ENCODE data around the gene ISM1. TPM values are rescaled to one million over a fixed set of nuclear protein-coding genes. Genes with fewer than 3 reads are reported as not detected.

The ISM1 gene
- total RNA-seq, 1 donor from 2014 or later = 3.9 TPM

DNA sequence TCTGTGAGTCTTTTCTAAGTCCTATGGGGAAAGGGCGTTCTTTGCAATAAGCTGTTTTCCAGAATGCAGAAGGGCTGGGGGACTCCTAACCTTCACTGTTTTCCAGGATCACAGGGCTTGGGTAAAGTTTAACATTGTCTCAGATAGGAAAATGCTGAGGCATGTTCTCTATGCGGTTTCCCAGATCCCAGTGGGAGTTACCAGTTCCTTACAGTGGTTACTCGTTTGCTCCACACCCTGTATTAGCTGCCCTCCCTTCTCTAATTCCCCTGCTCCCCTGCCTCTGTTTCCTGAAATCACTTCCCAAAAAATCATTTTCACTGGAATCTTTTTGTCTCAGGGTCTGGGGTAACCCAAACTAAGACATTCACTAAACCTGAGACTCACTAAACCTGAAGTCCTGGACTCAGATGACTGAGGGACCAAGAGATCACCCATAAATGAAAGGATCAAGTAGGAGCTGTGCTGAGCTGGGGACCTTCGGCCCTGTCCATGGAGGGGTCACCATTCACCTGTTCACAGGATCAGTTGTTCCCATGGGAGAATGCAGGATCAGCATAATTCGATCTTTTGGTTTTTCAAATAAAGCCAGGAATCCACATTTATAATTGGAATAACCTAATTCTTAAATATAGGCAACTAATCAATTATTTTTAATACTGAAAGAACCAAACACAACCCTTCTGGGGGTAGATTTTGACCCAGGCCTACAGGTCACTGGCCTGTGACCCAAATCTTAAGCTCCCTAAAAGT lies 76.2 kb downstream of the ISM1 start:
- Mint-ChIP-seq H3K27me3 (ENCODE audit: low read depth) (no peaks in the 10 kb centered on the region), H3K9me3 (no peaks in the 10 kb centered on the region), H3K4me3 (ENCODE audit: low read depth) (no peak overlapping the region), H3K4me1 (ENCODE audit: low read depth) (no peaks in the 10 kb centered on the region), H3K36me3 (ENCODE audit: low read depth) (no peaks in the 10 kb centered on the region), H3K27ac (no peak overlapping the region)
- intact Hi-C loops (cut with micrococcal nuclease) = no loop called here
- DNase-seq (ENCODE audit: low spot score) = no peak

DNA sequence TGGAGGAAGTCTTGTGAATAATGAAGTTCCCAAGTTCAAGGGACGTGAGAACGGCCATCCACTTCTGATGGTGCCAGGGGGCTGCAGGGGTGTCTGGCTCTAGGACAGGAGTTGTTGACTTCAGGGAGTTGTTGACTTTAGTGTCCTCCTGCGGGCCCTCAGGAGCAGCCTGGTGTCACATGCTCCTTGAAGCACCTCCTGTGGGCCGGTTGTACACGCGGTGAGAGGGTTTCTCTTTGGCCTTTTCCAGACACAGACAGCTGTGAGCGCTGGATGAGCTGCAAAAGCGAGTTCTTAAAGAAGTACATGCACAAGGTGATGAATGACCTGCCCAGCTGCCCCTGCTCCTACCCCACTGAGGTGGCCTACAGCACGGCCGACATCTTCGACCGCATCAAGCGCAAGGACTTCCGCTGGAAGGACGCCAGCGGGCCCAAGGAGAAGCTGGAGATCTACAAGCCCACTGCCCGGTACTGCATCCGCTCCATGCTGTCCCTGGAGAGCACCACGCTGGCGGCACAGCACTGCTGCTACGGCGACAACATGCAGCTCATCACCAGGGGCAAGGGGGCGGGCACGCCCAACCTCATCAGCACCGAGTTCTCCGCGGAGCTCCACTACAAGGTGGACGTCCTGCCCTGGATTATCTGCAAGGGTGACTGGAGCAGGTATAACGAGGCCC lies 77.8 kb downstream of the ISM1 start:
- Mint-ChIP-seq H3K27me3 (ENCODE audit: low read depth) (no peaks in the 10 kb centered on the region), H3K4me1 (ENCODE audit: low read depth) (no peaks in the 10 kb centered on the region)
- DNase-seq (ENCODE audit: low spot score) = no peak

DNA sequence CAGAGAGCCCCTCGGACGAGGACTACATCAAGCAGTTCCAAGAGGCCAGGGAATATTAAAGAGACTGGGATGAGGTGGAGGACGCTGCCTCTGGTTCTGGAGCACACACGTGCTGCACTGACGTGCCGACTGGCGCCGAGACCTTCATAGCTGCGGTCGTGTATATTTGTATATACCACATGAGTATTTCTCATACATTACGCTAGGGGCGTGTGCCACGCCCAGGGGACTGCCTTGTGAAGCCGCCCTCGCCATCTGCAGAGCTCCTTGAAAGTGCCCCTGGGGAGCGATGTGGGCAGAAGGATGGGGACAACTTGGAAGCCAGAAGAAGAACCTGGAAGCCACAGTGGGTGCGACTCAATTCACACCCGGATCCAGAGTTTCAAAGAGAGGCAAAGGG lies 78.3 kb downstream of the ISM1 start:
- no peaks in the 10 kb centered on the region for H3K9me3 Mint-ChIP-seq
- H3K4me1 Mint-ChIP-seq (ENCODE audit: low read depth) = no peaks in the 10 kb centered on the region

More for the DNA sequence above, 77.8 kb downstream of the ISM1 start:
- H3K27ac Mint-ChIP-seq = no peak overlapping the region
- no peaks in the 10 kb centered on the region for H3K36me3 Mint-ChIP-seq (ENCODE audit: low read depth)
- intact Hi-C loops (cut with micrococcal nuclease) = no loop called here
- no peaks in the 10 kb centered on the region for H3K9me3 Mint-ChIP-seq
- no peak overlapping the region for H3K4me3 Mint-ChIP-seq (ENCODE audit: low read depth)

DNA sequence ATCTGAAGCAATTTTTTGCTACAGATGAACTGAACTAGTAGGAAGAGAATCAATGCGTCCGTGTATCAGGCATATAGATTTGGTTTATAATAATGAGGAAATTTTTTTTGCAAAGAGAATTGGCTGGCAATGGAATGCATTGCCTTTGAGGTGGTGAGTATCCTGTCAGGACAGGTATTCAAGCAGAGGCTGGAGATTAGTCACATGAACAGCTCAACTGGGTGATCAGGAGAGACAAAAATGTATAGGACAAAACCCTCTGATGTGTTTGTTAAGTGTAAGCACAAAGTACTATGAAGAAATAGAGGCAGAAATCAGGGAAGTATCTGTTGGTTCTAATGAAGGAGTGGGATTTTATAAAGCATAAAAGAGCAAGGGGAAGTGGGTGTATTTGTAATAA lies 80.5 kb downstream of the ISM1 start:
- H3K4me1 Mint-ChIP-seq (ENCODE audit: low read depth) = no peaks in the 10 kb centered on the region
- no peaks in the 10 kb centered on the region for H3K9me3 Mint-ChIP-seq
- H3K4me3 Mint-ChIP-seq (ENCODE audit: low read depth) = no peak overlapping the region
- intact Hi-C loops (cut with micrococcal nuclease) = loop anchor here (5.0 kb wide), 1 partner anchor 39 kb away; no protein-coding TSS in a partner anchor
- H3K27me3 Mint-ChIP-seq (ENCODE audit: low read depth) = no peaks in the 10 kb centered on the region
- no peaks in the 10 kb centered on the region for H3K36me3 Mint-ChIP-seq (ENCODE audit: low read depth)
- DNase-seq (ENCODE audit: low spot score) = no peak
- no peak overlapping the region for H3K27ac Mint-ChIP-seq

More for the DNA sequence above, 78.3 kb downstream of the ISM1 start:
- Mint-ChIP-seq H3K27ac (no peak overlapping the region), H3K4me3 (ENCODE audit: low read depth) (no peak overlapping the region), H3K27me3 (ENCODE audit: low read depth) (no peaks in the 10 kb centered on the region), H3K36me3 (ENCODE audit: low read depth) (no peaks in the 10 kb centered on the region)
- DNase-seq (ENCODE audit: low spot score) = no peak
- intact Hi-C loops (cut with micrococcal nuclease) = no loop called here

DNA sequence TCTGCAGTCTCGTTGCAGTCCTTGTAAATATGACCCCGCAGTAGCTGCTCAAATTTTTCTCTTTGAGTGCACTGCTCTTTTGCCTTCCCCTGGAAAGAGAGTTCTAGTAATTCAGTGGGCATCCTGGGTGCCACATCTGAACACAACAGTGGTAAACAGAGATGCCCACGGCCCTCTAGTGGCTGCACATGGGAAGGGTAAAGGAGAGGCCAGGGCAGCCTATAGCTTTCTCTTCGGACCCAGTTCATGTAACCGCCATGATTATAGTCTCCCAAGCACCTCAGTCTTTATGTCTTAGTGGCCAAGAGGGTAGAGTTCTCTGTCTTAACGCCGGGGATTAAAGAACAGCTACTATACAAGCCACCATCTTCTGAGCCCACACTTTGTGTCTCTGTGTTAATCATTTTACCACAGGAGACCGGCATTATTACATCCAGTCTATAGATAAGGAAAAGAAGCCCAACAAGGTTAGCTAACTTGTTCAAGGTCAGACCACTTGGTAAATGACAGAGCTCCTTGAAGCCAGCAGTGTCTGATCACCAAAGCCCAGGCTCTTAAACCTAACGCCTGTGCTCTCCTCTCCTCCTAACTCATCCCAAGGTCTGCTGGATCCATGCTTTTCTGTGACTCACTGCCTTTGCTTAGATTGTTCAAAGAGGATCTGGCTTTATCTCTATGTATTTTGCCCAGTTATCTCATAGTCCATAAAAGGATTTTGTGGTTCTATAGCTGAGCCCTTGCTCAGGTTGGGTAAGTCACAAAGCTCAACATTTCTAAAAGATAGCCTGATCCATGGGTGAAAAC lies 81.8 kb downstream of the ISM1 start:
- intact Hi-C loops (cut with micrococcal nuclease) = loop anchor here (1.0 to 5.0 kb wide), 2 partner anchors 41 to 184 kb away; no protein-coding TSS in a partner anchor
- Mint-ChIP-seq H3K27ac (no peak overlapping the region), H3K27me3 (ENCODE audit: low read depth) (no peaks in the 10 kb centered on the region)

DNA sequence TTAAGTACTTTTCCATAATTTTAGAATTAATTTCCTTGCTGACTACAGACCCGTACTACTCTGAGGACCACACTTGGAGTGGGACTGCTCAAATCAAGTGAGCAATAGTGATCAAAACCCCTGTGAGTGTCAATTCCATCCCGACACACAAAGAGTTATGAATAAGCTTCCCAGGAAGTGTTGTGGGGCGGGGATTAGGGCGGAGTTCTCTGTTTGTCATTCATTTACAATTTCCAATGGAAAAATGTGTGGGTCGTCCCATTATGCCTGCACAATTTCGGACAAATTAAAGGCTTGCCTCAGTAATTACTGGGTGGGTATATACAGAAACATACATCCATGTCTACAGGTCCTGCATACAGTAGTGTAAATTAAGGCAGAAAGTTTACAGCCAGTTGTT lies 84.2 kb downstream of the ISM1 start:
- intact Hi-C loops (cut with micrococcal nuclease) = no loop called here
- Mint-ChIP-seq H3K27me3 (ENCODE audit: low read depth) (no peaks in the 10 kb centered on the region), H3K9me3 (no peaks in the 10 kb centered on the region)

More for the DNA sequence above, 81.8 kb downstream of the ISM1 start:
- Mint-ChIP-seq H3K36me3 (ENCODE audit: low read depth) (no peaks in the 10 kb centered on the region), H3K9me3 (no peaks in the 10 kb centered on the region), H3K4me1 (ENCODE audit: low read depth) (no peaks in the 10 kb centered on the region), H3K4me3 (ENCODE audit: low read depth) (no peak overlapping the region)
- peak; percentile 21 for DNase-seq (ENCODE audit: low spot score)

DNA sequence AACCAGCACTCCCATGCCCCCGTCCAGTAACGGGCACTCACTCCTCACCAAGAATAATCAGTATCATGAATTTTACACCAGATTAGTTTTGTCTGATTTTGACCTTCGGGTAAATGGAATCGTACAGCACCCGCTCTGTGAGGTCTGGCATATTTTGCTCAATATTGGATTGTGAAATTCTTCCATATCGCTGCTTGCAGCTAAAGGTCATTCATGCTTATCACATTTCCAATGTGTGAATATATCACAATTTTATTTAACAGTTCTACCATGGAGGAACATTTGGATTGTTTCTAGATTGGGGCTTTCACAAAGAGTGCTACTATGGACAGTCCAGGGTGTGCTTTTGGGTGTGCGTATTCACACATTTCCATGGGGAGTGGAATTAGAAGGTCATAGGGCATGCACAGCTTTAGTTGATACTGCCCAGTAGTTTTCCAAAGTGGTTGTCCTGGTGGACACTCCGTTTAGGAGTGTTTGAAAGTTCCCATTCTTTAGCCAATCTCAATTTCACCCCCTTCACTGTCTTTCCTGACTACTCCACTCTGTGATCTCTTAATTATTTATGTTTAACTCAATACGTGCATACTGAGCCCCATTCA lies 86.6 kb downstream of the ISM1 start:
- no peaks in the 10 kb centered on the region for H3K27me3 Mint-ChIP-seq (ENCODE audit: low read depth)
- no peak for DNase-seq (ENCODE audit: low spot score)
- H3K36me3 Mint-ChIP-seq (ENCODE audit: low read depth) = no peaks in the 10 kb centered on the region
- no peak overlapping the region for H3K27ac Mint-ChIP-seq
- H3K4me1 Mint-ChIP-seq (ENCODE audit: low read depth) = peaks cover 9% of the 10 kb centered on the region
- intact Hi-C loops (cut with micrococcal nuclease) = no loop called here
- no peak overlapping the region for H3K4me3 Mint-ChIP-seq (ENCODE audit: low read depth)
- no peaks in the 10 kb centered on the region for H3K9me3 Mint-ChIP-seq

More for the DNA sequence above, 84.2 kb downstream of the ISM1 start:
- no peak for DNase-seq (ENCODE audit: low spot score)
- Mint-ChIP-seq H3K4me3 (ENCODE audit: low read depth) (no peak overlapping the region), H3K36me3 (ENCODE audit: low read depth) (no peaks in the 10 kb centered on the region), H3K27ac (no peak overlapping the region), H3K4me1 (ENCODE audit: low read depth) (no peaks in the 10 kb centered on the region)

DNA sequence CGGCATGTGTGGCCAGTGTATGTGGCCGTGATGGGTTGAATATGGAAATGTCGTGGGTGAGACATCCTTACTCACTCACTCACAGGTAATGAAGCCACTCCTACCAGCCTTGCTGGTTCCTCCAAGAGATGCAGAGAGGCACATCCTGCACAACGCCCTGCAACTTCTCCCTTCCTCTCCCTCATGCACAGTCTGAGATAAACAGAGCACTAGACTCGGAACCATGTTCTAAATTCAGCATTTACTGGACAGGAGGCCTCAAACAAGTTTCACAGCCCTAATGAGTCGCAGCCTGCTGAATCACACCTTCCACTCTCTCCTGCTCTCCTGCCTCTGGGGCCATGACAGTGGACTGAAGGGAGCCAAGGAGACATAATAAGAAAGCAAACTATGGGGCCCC lies 91.2 kb downstream of the ISM1 start:
- peaks cover 2% of the 10 kb centered on the region for H3K27me3 Mint-ChIP-seq (ENCODE audit: low read depth)
- peaks cover 11% of the 10 kb centered on the region for H3K9me3 Mint-ChIP-seq
- no peak for DNase-seq (ENCODE audit: low spot score)
- intact Hi-C loops (cut with micrococcal nuclease) = loop anchor here (1.0 to 2.0 kb wide), 2 partner anchors 29 to 83 kb away; no protein-coding TSS in a partner anchor
- H3K36me3 Mint-ChIP-seq (ENCODE audit: low read depth) = peaks cover 2% of the 10 kb centered on the region
- H3K4me3 Mint-ChIP-seq (ENCODE audit: low read depth) = no peak overlapping the region
- H3K4me1 Mint-ChIP-seq (ENCODE audit: low read depth) = peaks cover 20% of the 10 kb centered on the region
- peak overlapping the region; percentile 23 for H3K27ac Mint-ChIP-seq

DNA sequence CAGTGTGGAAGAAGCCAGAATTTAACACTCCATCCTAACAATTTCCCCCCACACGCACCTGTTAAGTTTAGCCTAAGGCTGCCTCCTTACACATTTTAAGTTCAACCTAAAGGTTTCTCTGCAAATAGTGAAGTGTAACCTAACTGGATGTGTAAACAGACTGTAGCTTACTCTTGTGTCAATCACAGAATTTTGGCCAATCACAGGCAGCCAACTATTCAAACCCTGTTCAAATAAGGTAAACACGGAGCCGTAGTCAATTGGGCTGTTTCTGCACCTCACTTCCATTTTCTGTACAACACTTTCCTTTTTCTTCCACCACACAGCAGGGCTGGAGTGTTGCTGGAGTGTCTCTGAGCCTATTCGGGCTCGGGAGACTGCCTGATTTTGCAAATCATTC lies 92.1 kb downstream of the ISM1 start:
- H3K36me3 Mint-ChIP-seq (ENCODE audit: low read depth) = peaks cover 8% of the 10 kb centered on the region
- intact Hi-C loops (cut with micrococcal nuclease) = loop anchor here (2.0 kb wide), 1 partner anchor 28 kb away; no protein-coding TSS in a partner anchor
- H3K27ac Mint-ChIP-seq = peak overlapping the region; percentile 18
- peaks cover 2% of the 10 kb centered on the region for H3K27me3 Mint-ChIP-seq (ENCODE audit: low read depth)
- no peak for DNase-seq (ENCODE audit: low spot score)
- H3K4me1 Mint-ChIP-seq (ENCODE audit: low read depth) = peaks cover 24% of the 10 kb centered on the region
- H3K9me3 Mint-ChIP-seq = peaks cover 17% of the 10 kb centered on the region
- no peak overlapping the region for H3K4me3 Mint-ChIP-seq (ENCODE audit: low read depth)

DNA sequence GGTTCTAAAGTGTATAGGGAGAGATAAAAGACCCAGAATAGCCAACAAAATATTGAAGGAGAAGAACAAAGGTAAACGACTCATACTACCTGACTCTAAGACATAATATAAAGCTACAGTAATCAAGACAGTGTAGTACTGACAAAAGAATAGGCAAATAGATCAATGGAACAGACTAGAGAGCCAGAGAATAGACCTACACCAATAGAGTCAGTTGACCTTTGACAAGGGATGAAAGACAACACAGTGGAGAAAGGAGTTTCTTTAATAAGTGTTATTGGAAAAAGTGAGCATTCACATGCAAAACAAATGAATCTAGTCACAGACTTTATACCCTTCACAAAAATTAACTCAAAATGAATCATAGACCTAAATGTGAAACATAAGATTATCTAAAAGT lies 96.4 kb downstream of the ISM1 start:
- intact Hi-C loops (cut with micrococcal nuclease) = no loop called here
- Mint-ChIP-seq H3K36me3 (ENCODE audit: low read depth) (peaks cover 8% of the 10 kb centered on the region), H3K27me3 (ENCODE audit: low read depth) (peaks cover 2% of the 10 kb centered on the region), H3K4me1 (ENCODE audit: low read depth) (peaks cover 23% of the 10 kb centered on the region), H3K27ac (no peak overlapping the region), H3K4me3 (ENCODE audit: low read depth) (no peak overlapping the region), H3K9me3 (peaks cover 17% of the 10 kb centered on the region)
- no peak for DNase-seq (ENCODE audit: low spot score)

DNA sequence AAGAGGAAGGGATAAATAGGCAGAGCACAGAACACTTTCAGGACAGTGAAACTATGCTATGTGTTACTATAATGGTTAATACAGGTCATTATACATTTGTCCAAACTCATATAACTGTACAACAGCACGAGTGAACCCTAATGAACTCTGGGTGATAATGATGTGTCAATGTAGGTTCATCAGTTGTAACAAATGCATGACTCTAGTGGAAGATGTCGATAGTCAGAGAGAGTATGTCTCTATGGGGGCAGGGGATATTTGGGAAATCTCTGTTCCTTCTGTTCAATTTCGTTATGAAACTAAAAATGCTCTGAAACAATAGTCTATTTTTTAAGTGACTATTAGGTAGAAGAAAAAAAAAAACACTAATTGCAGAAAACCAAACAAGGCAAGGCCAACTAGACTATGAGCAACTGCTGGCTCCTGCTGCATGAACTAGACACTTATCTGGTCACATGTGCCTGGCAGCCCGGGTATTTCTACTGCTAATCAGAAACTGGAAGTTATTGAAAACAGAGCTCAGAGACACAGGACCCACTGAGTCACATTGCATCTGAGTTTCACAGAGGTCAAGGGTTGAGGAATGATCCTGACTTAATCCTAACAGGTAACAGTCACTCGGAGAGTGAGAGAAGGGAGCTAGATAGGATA lies 97.9 kb downstream of the ISM1 start:
- Mint-ChIP-seq H3K9me3 (peaks cover 17% of the 10 kb centered on the region), H3K4me3 (ENCODE audit: low read depth) (no peak overlapping the region), H3K4me1 (ENCODE audit: low read depth) (peaks cover 24% of the 10 kb centered on the region), H3K36me3 (ENCODE audit: low read depth) (peaks cover 8% of the 10 kb centered on the region), H3K27ac (no peak overlapping the region), H3K27me3 (ENCODE audit: low read depth) (peaks cover 3% of the 10 kb centered on the region)
- intact Hi-C loops (cut with micrococcal nuclease) = no loop called here
- DNase-seq (ENCODE audit: low spot score) = no peak

DNA sequence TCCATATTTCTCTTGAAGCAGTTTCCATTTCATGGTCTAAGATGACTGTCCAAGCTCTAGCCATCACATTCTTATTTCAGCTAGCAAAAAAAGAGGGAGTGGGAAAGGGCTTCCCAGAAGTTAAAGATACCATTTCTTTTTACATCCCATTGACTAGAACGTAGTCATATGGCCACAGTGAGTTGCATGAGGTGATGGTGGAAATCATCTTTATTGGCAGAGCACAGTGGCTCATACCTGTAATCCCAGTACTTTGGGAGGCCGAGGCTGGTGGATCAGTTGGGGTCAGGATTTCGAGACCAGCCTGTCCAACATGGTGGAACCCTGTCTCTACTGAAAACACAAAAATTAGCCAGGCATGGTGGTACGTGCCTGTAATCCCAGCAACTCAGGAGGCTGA lies 99.6 kb downstream of the ISM1 start:
- Mint-ChIP-seq H3K27me3 (ENCODE audit: low read depth) (peaks cover 3% of the 10 kb centered on the region), H3K36me3 (ENCODE audit: low read depth) (peaks cover 10% of the 10 kb centered on the region), H3K9me3 (peaks cover 17% of the 10 kb centered on the region), H3K4me1 (ENCODE audit: low read depth) (peaks cover 26% of the 10 kb centered on the region), H3K27ac (no peak overlapping the region), H3K4me3 (ENCODE audit: low read depth) (no peak overlapping the region)
- intact Hi-C loops (cut with micrococcal nuclease) = loop anchor here (5.0 kb wide), 1 partner anchor 73 kb away; no protein-coding TSS in a partner anchor
- no peak for DNase-seq (ENCODE audit: low spot score)
